IPS DF 6.9 (cell line): ENCODE measurements around the gene FAM204A.

Experiments used
- DNase-seq: peaks from one replicate; pipeline ENCODE4 v3.0.0-alpha.2; 2013; ENCODE audit warnings: low read depth, low spot score
- H3K27ac ChIP-seq: one replicate; pipeline ENCODE4 v1.5.1; 2013; ENCODE audit warnings: low read length, control low read depth
- H3K27me3 ChIP-seq: 2 replicates; pipeline ENCODE4 v1.6.1; 2013; ENCODE audit warnings: mild to moderate bottlenecking, low read length; ENCODE audit not compliant: control insufficient read depth, insufficient read depth
- H3K36me3 ChIP-seq: 2 replicates; pipeline ENCODE4 v1.6.1; 2013; ENCODE audit warnings: low read length; ENCODE audit not compliant: control insufficient read depth, insufficient read depth
- H3K4me1 ChIP-seq: 2 replicates; pipeline ENCODE4 v1.6.1; 2013; ENCODE audit warnings: low read length; ENCODE audit not compliant: control insufficient read depth, insufficient read depth
- H3K4me3 ChIP-seq: 2 replicates; pipeline ENCODE4 v1.5.1; 2013; ENCODE audit warnings: mild to moderate bottlenecking, low read length
- H3K9me3 ChIP-seq: 2 replicates; pipeline ENCODE4 v1.6.1; 2013; ENCODE audit warnings: low read length, inconsistent platforms; ENCODE audit not compliant: control insufficient read depth, insufficient read depth
- WGBS: extraction: QIAGEN DNeasy Blood & Tissue Kit; methylation state at CpG from one replicate; pipeline ENCODE4 v1.1.7; 2013; ENCODE audit warnings: mixed read lengths, missing lambda C conversion rate; ENCODE audit not compliant: insufficient read length, insufficient coverage; 5-methylcytosine and 5-hydroxymethylcytosine counted together

Gene FAM204A

GRCh38 chr10:118332948-118333710 lies 9.0 kb downstream of the FAM204A start:
- no CpG with 5 or more reads among the region's 4 CpGs for WGBS
- DNase-seq, result no peak
- H3K36me3 ChIP-seq, result peaks cover 5% of the 10 kb centered on the region; the same call in 1 of the 2 replicates
- H3K27me3 ChIP-seq, result no peaks in the 10 kb centered on the region
- H3K4me1 ChIP-seq, result no peaks in the 10 kb centered on the region
- no peak overlapping the region for H3K27ac ChIP-seq
- H3K9me3 ChIP-seq, result no peaks in the 10 kb centered on the region
- H3K4me3 ChIP-seq, result no peak overlapping the region

GRCh38 chr10:118332236-118332635 lies 9.9 kb downstream of the FAM204A start:
- Histone ChIP-seq H3K9me3 (no peaks in the 10 kb centered on the region), H3K36me3 (peaks cover 7% of the 10 kb centered on the region; the same call in 1 of the 2 replicates), H3K27ac (no peak overlapping the region), H3K4me3 (no peak overlapping the region), H3K27me3 (no peaks in the 10 kb centered on the region), H3K4me1 (no peaks in the 10 kb centered on the region)
- WGBS, result no CpG with 5 or more reads among the region's 1 CpG
- DNase-seq, result no peak

GRCh38 chr10:118330295-118331076 lies 11.6 kb downstream of the FAM204A start:
- DNase-seq, result no peak
- peaks cover 7% of the 10 kb centered on the region; the same call in 1 of the 2 replicates for H3K36me3 ChIP-seq
- no CpG with 5 or more reads among the region's 2 CpGs for WGBS
- no peaks in the 10 kb centered on the region for H3K4me1 ChIP-seq
- H3K27me3 ChIP-seq, result no peaks in the 10 kb centered on the region
- H3K27ac ChIP-seq, result no peak overlapping the region
- H3K4me3 ChIP-seq, result no peak overlapping the region
- H3K9me3 ChIP-seq, result no peaks in the 10 kb centered on the region

- H3K4me3 ChIP-seq, result no peak overlapping the region
- no peaks in the 10 kb centered on the region for H3K9me3 ChIP-seq
- H3K27me3 ChIP-seq, result no peaks in the 10 kb centered on the region
- no peak overlapping the region for H3K27ac ChIP-seq
- no peaks in the 10 kb centered on the region for H3K4me1 ChIP-seq
- no peak for DNase-seq
- WGBS, result no CpG with 5 or more reads among the region's 2 CpGs
- H3K36me3 ChIP-seq, result peaks cover 2% of the 10 kb centered on the region; the same call in 1 of the 2 replicates
Observed at GRCh38 chr10:118324140-118324539, 18.0 kb downstream of the FAM204A start.

- no CpG with 5 or more reads among the region's 6 CpGs for WGBS
- no peaks in the 10 kb centered on the region for H3K4me1 ChIP-seq
- no peaks in the 10 kb centered on the region for H3K27me3 ChIP-seq
- H3K4me3 ChIP-seq, result no peak overlapping the region
- no peak for DNase-seq
- no peaks in the 10 kb centered on the region for H3K36me3 ChIP-seq
- no peak overlapping the region for H3K27ac ChIP-seq
- no peaks in the 10 kb centered on the region for H3K9me3 ChIP-seq
Observed at GRCh38 chr10:118321724-118322575, 20.2 kb downstream of the FAM204A start.

GRCh38 chr10:118315629-118316028 lies 26.5 kb downstream of the FAM204A start:
- no peaks in the 10 kb centered on the region for H3K27me3 ChIP-seq
- WGBS, result no CpG with 5 or more reads among the region's 6 CpGs
- no peaks in the 10 kb centered on the region for H3K9me3 ChIP-seq
- H3K36me3 ChIP-seq, result no peaks in the 10 kb centered on the region
- no peak overlapping the region for H3K27ac ChIP-seq
- no peaks in the 10 kb centered on the region for H3K4me1 ChIP-seq
- no peak for DNase-seq
- no peak overlapping the region for H3K4me3 ChIP-seq

- Histone ChIP-seq H3K9me3 (no peaks in the 10 kb centered on the region), H3K4me3 (no peak overlapping the region), H3K36me3 (no peaks in the 10 kb centered on the region), H3K4me1 (no peaks in the 10 kb centered on the region), H3K27me3 (no peaks in the 10 kb centered on the region), H3K27ac (no peak overlapping the region)
- DNase-seq, result no peak
- no CpG with 5 or more reads among the region's 4 CpGs for WGBS
Observed at GRCh38 chr10:118314882-118315281, 27.2 kb downstream of the FAM204A start.

- Histone ChIP-seq H3K36me3 (no peaks in the 10 kb centered on the region), H3K27ac (no peak overlapping the region), H3K4me3 (no peak overlapping the region), H3K9me3 (no peaks in the 10 kb centered on the region), H3K4me1 (no peaks in the 10 kb centered on the region), H3K27me3 (no peaks in the 10 kb centered on the region)
- no peak for DNase-seq
- WGBS, result no CpG with 5 or more reads among the region's 2 CpGs
Observed at GRCh38 chr10:118311505-118311904, 30.6 kb downstream of the FAM204A start.

GRCh38 chr10:118310822-118311221 lies 31.3 kb downstream of the FAM204A start:
- no CpG with 5 or more reads among the region's 2 CpGs for WGBS
- Histone ChIP-seq H3K4me3 (no peak overlapping the region), H3K9me3 (no peaks in the 10 kb centered on the region), H3K4me1 (no peaks in the 10 kb centered on the region), H3K27me3 (no peaks in the 10 kb centered on the region), H3K36me3 (no peaks in the 10 kb centered on the region), H3K27ac (no peak overlapping the region)
- DNase-seq, result no peak

GRCh38 chr10:118309911-118310310 lies 32.2 kb downstream of the FAM204A start:
- no peaks in the 10 kb centered on the region for H3K36me3 ChIP-seq

More at GRCh38 chr10:118309911-118310310, 32.2 kb downstream of the FAM204A start:
- Histone ChIP-seq H3K27ac (no peak overlapping the region), H3K4me1 (no peaks in the 10 kb centered on the region), H3K9me3 (no peaks in the 10 kb centered on the region), H3K27me3 (no peaks in the 10 kb centered on the region), H3K4me3 (no peak overlapping the region)
- no CpG with 5 or more reads among the region's 2 CpGs for whole genome bisulfite sequencing
- no peak for DNase-seq
